Motor neuron (in vitro differentiated cells): ENCODE results near the gene TMEM100. TPM values are rescaled to one million over a fixed set of nuclear protein-coding genes. Genes with fewer than 3 reads are reported as not detected.

ENCODE experiments used
- ATAC-seq, 8 experiments: fragments of 200-7000 bp; cut with Tn5 transposase; replicated peaks in 6 of 8; 2 replicates each; pipeline ENCODE4 v1.8.0; 2021; ENCODE audit warnings: mild to moderate bottlenecking in 8 of 8, moderate library complexity in 8 of 8
- H3K27ac ChIP-seq, 2 donors: fragments of 250-450 bp; sonication (Bioruptor Pico); 2 replicates each; pipeline ENCODE4 v1.9.0; 2021; ENCODE audit warnings: antibody characterized with exemption in 2 of 2, mild to moderate bottlenecking in 2 of 2, moderate library complexity in 1 of 2
- H3K4me1 ChIP-seq, 2 donors: fragments of 250-450 bp; sonication (Bioruptor Pico); replicated peaks in 1 of 2; 2 replicates each; pipeline ENCODE4 v1.6.1; 2021; ENCODE audit warnings: antibody characterized with exemption in 2 of 2, mild to moderate bottlenecking in 2 of 2, moderate library complexity in 1 of 2
- H3K4me3 ChIP-seq, 5 donors: fragments of 250-450 bp; sonication (Bioruptor Pico); 2 replicates each; pipeline ENCODE4 v1.9.0; 2021; ENCODE audit warnings: antibody characterized with exemption in 5 of 5, mild to moderate bottlenecking in 5 of 5, moderate library complexity in 4 of 5
- WGBS, 10 experiments: fragments of 450-650 bp; shearing (Covaris generic); methylation state at CpG; one replicate each; pipeline ENCODE4 v1.0.0; 2022; 5-methylcytosine and 5-hydroxymethylcytosine counted together
- in situ Hi-C, 9 experiments: fragments of 400-800 bp; cut with MboI; loops; one replicate each; pipeline ENCODE4 v1.15.0; 2021; ENCODE audit warnings: low sequenced_read_pairs in 9 of 9, low pct_unique_long_range_greater_than_20kb in 2 of 9; ENCODE audit not compliant: unreplicated experiment in 9 of 9
- total RNA-seq, 8 experiments: library from RNA; unstranded; fragments of 300-600 nt; gene quantifications; 2 replicates each; pipeline versions ENCODE4 v1.2.3 to v1.2.4, GENCODE V29; 2022

The TMEM100 gene
- total RNA-seq, 8 experiments from 2014 or later = 0.09 to 40.5 (median 6.1) TPM

DNA sequence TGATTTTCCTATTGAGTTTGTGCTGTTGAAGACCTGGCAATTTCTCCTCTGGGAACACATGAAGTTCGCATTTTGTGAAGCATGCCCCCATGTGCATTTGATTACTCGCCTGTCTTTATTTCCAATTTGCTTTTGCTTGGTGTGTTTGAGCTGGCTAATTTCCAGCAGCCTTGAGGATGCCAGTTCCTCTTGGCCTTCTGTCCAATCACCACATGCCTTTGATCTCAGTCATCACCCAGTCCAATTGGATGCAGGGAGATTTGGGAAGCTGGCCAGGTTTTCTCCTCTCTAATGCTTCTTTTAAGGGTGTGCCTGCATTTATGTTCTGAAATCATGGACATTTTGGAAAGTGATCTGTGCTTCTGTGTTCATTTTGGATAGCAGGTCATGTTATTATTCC, 3.8 kb upstream of the TMEM100 start:
- in situ Hi-C loops = no loop called here
- no peak overlapping the region for H3K4me3 ChIP-seq
- no peak overlapping the region for H3K27ac ChIP-seq
- peak in 4 of 8 experiments; percentile 23 to 73 (median 43) for ATAC-seq
- 0 to 100% (median 91%) methylated on average over 1 to 2 of the region's 2 CpGs; no CpG with 5 or more reads in 2 of the 10 experiments for WGBS, 10 experiments
- H3K4me1 ChIP-seq = peaks cover 8 to 19% of the 10 kb centered on the region in 2 donors

DNA sequence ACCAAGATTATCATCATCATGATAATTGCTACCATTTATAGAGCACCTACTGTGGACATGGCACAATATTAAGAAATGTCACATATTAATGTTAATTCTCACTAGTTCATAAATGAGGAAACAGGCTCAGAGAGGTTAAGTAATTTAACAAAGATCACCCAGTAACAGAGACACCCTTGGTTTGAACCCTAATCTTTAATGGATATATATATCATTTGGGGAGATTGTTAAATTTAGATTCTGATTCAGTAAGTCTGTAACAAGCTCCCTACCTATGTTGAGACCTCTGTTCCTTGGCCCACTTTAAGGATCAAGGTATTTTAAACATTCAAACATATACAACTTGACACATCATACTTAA, 804 bp upstream of the TMEM100 start:
- H3K4me3 ChIP-seq = no peak overlapping the region
- no peak overlapping the region for H3K27ac ChIP-seq
- peaks cover 6 to 17% of the 10 kb centered on the region in 2 donors for H3K4me1 ChIP-seq
- in situ Hi-C loops = loop anchor here in 2 of 9 experiments (25.0 kb wide), 1 partner anchor 186 kb away; no protein-coding TSS in a partner anchor
- ATAC-seq = no peak

DNA sequence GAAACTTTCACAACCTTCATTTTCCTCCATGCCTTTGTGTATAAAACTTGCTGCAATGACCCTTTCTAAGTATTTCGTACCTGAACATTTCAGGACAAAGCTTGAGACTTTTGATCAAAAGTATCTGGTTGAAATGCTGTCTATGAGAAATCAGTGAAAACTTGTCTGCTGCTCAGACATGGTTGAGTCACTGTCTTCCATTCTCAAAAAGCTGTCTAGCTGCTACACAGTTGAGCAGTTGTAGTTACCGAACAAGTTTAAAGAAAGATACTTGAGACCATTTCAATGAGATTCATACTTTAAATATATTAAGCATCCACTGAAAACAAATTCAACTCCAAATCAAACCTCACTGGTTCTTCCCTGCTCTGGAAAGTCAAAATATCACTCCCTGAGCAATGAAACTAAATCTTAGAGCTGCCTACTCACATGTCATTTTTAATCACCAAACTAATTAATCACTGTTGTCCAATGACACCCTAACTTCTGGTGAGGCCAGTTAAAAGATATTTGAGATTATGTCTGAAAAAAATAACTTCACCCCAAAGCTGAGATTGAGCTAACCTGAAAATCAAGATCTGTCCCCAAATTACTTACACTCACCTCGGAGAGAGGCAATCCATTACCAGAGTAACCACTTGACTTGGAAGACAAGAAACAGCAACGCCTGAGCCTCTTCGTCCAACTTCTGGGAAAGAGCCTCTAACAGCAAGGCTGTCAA, 488 bp downstream of the TMEM100 start:
- Histone ChIP-seq H3K4me3 (peak overlapping the region in 3 of 5 donors; percentile 0 to 23 (median 12)), H3K27ac (no peak overlapping the region), H3K4me1 (peaks cover 6 to 17% of the 10 kb centered on the region in 2 donors)
- peak in 2 of 8 experiments; percentile 4 to 14 for ATAC-seq
- in situ Hi-C loops = loop anchor here in 2 of 9 experiments (25.0 kb wide), 1 partner anchor 185 kb away; no protein-coding TSS in a partner anchor
- 22 to 100% (median 44%) methylated on average over 1 to 5 of the region's 5 CpGs for WGBS, 10 experiments

DNA sequence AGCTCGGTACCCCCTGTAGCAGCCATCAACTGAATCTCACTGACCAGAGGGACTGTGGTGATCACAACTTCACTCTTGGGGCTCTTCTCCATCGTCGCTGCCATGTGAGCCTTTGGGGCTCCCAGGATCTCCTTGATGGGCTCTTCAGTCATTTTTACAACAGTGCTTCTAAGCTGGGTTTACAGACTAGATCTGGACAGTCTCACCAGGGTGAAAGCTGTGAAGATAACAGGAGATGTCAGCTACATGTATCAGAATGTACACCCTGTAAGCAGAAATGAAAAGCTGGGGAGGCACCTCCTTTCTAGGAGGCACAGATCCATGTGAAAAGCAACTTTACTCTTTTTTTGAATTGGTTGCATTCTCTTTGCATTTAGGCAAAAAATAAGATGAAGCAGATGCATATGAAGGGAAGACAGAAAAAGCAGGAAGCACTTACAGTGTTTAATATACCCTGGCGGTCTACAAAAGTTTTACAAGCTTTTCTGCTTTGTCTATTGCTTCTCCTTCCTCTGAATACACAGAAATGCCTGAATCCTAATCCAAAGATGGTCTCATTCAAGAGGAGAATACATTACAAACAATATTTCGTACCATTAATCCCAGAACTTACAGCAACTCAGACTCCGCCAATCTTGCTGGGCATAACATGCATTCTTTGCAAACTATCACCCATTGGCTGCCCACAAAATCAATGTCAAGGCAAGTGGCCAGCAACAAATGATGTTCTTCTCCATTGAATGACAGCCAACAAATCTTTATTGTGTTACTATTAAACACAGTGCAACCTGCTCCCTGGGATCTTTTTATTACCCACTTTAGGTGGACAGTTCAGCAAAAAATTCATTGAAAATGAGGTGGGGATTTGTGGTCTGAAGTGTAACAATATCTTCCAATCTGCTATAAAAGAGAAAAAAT, 1.5 kb downstream of the TMEM100 start:
- ATAC-seq = no peak
- Histone ChIP-seq H3K27ac (no peak overlapping the region), H3K4me3 (no peak overlapping the region), H3K4me1 (peaks cover 6 to 17% of the 10 kb centered on the region in 2 donors)
- WGBS, 10 experiments = 87 to 100% (median 97%) methylated on average over 1 to 6 of the region's 6 CpGs
- in situ Hi-C loops = loop anchor here in 2 of 9 experiments (25.0 kb wide), 1 partner anchor 184 kb away; no protein-coding TSS in a partner anchor

DNA sequence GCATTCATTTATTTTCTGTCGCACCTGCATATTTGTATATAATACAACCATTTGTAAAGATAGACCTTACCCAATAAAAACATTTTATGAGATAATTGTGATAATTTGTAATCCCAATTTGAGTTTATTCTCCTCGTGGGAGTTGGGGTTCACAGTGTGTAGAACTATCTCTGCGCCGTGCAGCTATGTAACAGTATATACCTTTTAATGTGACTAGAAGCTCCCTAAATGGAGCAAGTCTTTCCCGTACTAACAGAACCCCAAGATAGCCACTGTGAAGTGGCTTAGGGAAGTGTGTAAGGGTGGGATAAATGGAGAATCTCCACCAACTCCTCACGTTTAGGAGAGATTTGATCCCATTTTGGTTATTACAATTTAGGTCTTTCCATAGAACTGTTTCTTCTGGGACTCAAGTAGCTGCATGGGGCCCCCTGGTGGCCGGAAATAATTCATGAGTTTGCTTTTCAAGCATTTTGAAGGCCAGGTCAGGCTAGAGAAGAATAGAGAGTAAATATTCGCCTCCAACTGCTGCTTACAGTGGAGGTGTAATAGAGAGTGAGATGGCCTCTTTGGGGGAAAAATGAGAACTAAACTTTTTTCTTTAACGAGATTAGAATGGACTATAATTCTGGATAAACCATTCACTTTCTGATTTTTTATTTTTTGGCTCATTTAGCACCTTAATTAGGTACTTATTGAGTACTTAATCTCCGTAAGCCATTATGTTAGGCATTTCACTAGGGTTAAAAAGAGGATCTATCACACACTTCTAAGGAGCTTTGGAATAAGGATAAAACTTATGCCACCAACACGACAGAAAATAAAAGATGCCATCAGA, 4.5 kb downstream of the TMEM100 start:
- 40 to 82% (median 61%) methylated on average over 2 to 11 of the region's 11 CpGs for WGBS, 10 experiments
- Histone ChIP-seq H3K4me1 (peaks cover 3 to 8% of the 10 kb centered on the region in 2 donors), H3K27ac (no peak overlapping the region), H3K4me3 (no peak overlapping the region)
- in situ Hi-C loops = loop anchor here in 4 of 9 experiments (5.0 to 25.0 kb wide), 3 partner anchors 181 to 193 kb away; no protein-coding TSS in a partner anchor
- peak in 5 of 8 experiments; percentile 40 to 81 (median 61) for ATAC-seq

DNA sequence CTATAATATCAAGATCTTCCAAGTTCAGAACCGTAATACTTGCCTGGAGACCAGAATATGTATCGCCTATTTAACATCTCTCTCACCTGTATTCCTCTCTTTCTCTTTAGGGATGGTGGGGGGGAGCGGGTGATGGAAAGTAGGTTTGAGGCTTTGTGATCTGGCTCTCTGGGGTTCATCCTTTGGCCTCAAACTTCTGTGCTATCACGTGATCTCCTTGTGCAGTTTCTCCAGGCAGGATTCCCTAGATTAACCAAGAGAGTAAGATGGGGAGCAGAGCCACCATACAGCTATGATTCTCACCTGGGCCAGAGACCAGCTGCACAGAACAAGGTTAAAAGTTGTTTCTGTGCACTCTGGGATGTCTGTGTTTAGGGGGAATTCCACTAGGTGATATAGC, 5.2 kb downstream of the TMEM100 start:
- H3K4me1 ChIP-seq = peaks cover 0 to 4% of the 10 kb centered on the region in 2 donors
- ATAC-seq = no peak
- WGBS, 10 experiments = 0 to 100% (median 66%) methylated on average over 1 to 4 of the region's 4 CpGs; no CpG with 5 or more reads in 4 of the 10 experiments
- no peak overlapping the region for H3K27ac ChIP-seq
- in situ Hi-C loops = loop anchor here in 4 of 9 experiments (5.0 to 25.0 kb wide), 3 partner anchors 180 to 193 kb away; no protein-coding TSS in a partner anchor
- H3K4me3 ChIP-seq = no peak overlapping the region

DNA sequence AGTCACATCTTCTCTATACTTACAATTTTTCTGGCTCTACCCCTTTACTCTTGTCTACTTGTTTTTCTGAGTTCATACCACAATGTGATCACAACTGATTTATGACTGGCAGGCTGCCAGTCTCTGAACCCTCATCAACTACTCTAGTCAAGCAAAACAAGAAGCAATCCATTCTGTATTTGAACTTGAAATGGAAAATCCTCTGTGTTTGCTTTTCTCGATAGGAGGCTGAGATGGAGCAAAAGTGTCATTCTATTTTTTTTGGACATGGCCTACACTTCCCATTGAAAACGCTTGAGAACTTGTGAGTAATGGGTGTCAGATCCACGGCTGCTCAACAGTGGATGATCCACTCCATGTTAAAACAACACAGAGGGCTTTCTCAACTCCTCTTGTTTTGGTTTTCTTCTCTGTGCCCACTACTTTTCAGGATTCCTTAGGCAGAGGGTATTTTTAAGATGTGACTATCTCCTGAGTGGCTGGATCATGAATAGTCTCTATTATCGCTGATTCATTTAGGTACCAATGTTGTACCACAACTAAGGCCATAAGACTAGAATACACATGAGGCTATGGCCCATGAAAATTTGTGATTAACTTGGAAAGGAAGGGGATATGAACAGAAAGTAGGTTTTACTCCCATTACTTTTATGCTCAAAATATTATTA, 11.7 kb downstream of the TMEM100 start:
- H3K4me3 ChIP-seq = no peak overlapping the region
- WGBS, 10 experiments = 60 to 100% (median 87%) methylated on average over 1 to 4 of the region's 4 CpGs; no CpG with 5 or more reads in 3 of the 10 experiments
- in situ Hi-C loops = loop anchor here in 3 of 9 experiments (10.0 to 25.0 kb wide), 2 partner anchors 174 to 186 kb away; no protein-coding TSS in a partner anchor
- H3K27ac ChIP-seq = no peak overlapping the region
- ATAC-seq = no peak
- H3K4me1 ChIP-seq = no peaks in the 10 kb centered on the region

DNA sequence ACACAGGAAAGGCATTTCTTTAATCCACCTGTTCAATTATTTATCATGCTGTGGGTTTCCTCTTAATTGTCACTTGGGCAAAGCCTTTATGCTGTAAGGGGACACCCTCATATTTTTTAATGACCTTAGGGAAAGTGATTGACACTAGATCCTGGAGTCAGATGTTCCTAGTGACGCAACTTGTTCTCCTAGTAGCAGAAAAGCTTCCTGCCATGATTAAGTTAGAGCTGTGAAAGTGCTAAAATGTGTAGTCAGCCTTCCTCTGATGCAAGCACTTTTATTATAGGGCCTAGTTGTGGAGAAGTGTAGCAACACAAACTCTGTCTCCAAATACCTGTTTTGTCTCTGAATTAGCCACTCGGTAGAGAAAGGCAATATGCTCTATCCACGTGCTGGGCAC, 12.3 kb downstream of the TMEM100 start:
- in situ Hi-C loops = loop anchor here in 3 of 9 experiments (10.0 to 25.0 kb wide), 2 partner anchors 173 to 186 kb away; no protein-coding TSS in a partner anchor
- 89 to 100% (median 94%) methylated on average over 1 to 3 of the region's 3 CpGs; no CpG with 5 or more reads in 6 of the 10 experiments for WGBS, 10 experiments
- Histone ChIP-seq H3K4me1 (no peaks in the 10 kb centered on the region), H3K4me3 (no peak overlapping the region), H3K27ac (no peak overlapping the region)
- ATAC-seq = peak in 1 of 8 experiments; percentile 35

DNA sequence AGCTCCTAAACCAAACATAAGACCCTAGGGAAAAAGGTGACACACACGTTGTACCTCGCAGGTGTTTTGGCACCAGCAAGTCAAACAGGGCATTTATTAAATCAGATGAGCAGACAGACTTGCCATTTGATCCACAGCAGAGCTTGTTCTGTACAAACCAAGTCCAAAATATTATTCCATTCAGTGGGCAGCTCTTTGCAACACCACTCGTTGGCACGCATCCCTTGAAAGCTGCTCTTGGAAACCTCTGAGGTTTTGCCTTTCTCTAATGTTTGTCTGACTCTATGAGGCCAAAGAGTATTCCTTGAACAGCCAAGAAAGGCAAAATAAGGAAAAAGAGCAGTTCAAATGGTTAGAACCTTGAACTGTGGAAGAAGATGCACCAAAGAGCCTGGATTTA, 12.7 kb downstream of the TMEM100 start:
- in situ Hi-C loops = loop anchor here in 3 of 9 experiments (10.0 to 25.0 kb wide), 2 partner anchors 173 to 185 kb away; no protein-coding TSS in a partner anchor
- no peak overlapping the region for H3K4me3 ChIP-seq
- ATAC-seq = no peak

DNA sequence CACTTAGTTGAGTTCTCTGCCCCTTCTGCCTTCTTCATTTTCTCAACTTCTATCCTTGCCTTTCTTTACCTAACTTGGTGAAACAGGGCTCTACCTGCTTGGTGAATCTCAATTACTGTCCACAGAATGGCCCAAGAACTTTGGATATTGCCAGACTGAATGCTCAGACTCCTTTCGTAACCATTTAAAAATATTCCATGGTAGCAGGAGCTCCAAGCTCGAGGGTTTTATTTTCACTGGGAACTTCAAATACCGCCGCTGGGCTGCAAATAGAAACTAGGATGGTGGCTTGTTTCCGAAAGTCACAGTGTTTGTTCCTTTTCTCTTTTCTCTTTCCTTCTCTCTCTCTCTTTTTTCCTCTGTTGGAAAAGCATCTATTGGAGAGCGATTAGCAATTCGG, 13.2 kb downstream of the TMEM100 start:
- in situ Hi-C loops = loop anchor here in 2 of 9 experiments (25.0 kb wide), 1 partner anchor 172 kb away; no protein-coding TSS in a partner anchor
- ATAC-seq = no peak
- 81 to 100% (median 86%) methylated on average over 2 to 7 of the region's 7 CpGs; no CpG with 5 or more reads in 1 of the 10 experiments for WGBS, 10 experiments

More for the DNA sequence above, 12.7 kb downstream of the TMEM100 start:
- Histone ChIP-seq H3K4me1 (no peaks in the 10 kb centered on the region), H3K27ac (no peak overlapping the region)
- WGBS, 10 experiments = 70 to 100% (median 84%) methylated on average over 1 to 4 of the region's 4 CpGs; no CpG with 5 or more reads in 2 of the 10 experiments

DNA sequence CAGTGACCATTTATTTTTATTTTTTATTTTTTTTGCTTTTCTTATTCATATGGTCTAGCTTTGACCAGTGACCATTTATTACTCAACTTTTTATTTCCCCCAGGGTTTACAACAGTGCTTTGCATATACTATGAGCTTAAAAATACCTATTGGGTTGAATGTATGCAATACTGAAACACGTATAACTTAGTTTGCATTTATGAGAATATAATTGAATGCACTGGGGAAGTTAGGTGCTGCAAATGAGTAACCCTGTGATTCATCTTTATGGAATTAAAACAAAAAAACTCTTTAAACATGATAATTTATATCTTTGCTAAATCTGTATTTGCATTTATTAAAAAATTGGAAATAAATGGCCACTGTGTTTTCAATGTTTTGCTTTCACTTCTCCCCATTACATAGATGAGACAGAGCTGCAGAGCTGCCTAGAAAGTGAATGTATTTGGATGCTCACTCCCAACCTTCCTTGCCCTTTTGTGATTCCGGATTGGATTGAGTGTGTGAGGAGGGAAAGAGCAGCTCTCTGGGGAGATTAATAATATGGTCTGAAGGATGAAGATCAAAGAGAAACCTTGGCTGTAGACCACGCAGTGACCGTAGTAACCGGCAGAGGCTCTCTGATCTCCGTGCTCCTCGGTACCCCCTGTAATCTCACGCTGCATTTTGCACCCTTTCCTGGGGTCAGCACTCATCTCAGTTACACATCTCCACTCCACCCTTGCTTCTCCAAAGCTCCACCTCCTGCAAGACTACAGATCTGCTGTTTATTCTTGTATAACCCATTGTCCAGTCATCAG, 14.3 kb downstream of the TMEM100 start:
- no peak overlapping the region for H3K4me3 ChIP-seq
- no peaks in the 10 kb centered on the region for H3K4me1 ChIP-seq
- 15 to 100% (median 67%) methylated on average over 1 to 8 of the region's 8 CpGs for WGBS, 10 experiments
- in situ Hi-C loops = loop anchor here in 2 of 9 experiments (25.0 kb wide), 1 partner anchor 171 kb away; no protein-coding TSS in a partner anchor
- peak in 3 of 8 experiments; percentile 47 to 62 (median 56) for ATAC-seq
- H3K27ac ChIP-seq = no peak overlapping the region

More for the DNA sequence above, 13.2 kb downstream of the TMEM100 start:
- no peak overlapping the region for H3K27ac ChIP-seq
- H3K4me1 ChIP-seq = no peaks in the 10 kb centered on the region
- no peak overlapping the region for H3K4me3 ChIP-seq
